Hippocampal formation (tissue), 2 donors: ENCODE measurements around the gene TMEM94.

Source experiments
- DNase-seq, 2 donors: peaks; one replicate each; lab custom pipeline; 2025; lab: John Stamatoyannopoulos, UW

Gene TMEM94

DNA sequence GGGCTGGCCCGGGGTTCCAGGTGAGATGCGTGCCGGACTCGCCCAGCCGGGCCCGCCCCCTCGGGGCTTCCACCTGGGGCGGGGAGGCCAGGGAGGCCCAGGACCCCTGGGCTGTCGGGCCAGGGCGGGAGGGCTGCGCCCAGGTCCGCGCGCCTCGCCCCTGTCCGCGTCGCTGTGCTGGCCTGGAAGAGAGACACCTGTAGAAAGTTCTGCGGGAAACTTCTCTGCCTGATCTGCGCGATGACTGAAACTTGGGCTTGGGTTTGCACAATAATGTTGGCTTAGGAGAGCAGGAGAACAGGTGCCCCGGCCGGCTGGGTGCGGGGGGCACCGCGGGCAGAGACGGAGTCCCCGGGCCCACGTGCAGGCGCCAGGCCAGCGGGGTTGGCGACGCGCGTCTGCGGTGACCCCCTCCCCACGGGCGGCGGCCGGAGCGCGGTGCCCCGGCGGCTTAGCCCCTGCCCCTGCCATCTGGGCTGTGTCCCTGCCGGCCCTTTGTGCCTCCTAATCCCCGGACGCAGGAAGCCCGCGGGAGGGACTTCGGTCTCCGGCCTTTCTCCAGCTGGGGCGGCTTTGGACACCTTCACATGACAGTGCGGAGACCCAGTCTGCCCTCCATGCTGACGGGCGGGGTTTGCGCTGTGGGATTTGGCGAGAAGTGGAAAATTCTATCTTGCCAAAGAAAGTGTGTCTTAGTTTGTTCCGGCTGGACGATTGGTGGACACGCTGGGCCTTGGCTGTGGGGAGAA is 69.5 kb downstream of the TMEM94 start:
- DNase-seq = no peak

DNA sequence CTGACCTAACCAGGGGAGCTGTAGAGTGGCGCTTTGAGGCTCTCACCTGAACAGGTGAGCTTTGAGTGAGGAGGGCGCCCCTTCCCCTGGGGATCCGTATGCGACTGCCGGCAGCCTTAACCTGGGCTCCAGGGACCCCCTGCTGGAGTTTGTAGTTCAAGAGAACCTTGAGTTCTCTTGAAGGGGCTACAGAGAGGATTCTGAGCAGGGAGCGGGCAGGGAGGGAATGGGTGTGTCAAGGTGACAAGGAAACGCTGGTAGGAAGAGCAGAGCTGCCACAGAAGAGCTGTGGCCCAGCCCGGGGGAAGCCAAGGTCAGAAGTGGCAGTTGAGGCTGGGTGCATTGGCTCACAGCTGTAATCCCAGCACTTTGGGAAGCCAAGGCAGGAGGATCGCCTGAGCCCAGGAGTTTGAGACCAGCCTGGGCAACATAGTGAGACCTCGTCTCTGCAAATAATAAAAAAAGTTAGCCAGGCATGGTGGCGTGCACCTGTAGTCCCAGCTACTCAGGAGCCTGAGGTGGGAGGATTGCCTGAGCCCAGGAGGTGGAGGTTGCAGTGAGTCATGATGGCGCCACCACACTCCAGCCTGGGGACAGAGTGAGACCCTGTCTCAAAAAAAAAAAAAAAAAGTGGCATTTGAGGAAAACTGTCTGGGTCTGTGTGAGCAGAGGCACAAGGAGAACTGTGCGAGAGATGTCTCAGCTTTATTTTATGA is 70.3 kb downstream of the TMEM94 start:
- no peak for DNase-seq

GRCh38 chr17:75530837-75531720 is 74.6 kb downstream of the TMEM94 start:
- no peak for DNase-seq

- DNase-seq = no peak
Measured at GRCh38 chr17:75531721-75532072, 75.3 kb downstream of the TMEM94 start.

DNA sequence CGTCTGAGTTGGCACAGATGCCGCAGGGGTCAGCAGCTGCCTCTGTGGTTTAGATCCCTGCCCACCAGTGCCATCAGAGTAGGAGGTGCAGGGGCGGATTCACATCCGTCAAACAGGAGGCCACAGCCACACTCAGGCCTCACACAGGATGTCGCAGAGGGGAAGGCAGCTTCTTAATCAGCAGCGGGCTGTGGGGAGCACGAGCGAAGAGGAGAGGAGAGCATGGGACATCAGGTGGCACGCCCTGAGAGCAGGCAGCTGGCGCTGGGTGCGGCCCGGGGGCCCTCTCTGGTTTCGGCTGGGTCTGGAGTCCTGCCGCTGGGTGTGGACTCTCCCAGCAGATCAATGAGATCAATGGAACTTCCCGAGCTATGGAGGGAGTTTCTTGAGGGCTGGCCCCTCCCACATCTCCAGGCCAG is 78.7 kb downstream of the TMEM94 start:
- DNase-seq = no peak

- no peak for DNase-seq
Measured at GRCh38 chr17:75535871-75536270, 79.4 kb downstream of the TMEM94 start.

DNA sequence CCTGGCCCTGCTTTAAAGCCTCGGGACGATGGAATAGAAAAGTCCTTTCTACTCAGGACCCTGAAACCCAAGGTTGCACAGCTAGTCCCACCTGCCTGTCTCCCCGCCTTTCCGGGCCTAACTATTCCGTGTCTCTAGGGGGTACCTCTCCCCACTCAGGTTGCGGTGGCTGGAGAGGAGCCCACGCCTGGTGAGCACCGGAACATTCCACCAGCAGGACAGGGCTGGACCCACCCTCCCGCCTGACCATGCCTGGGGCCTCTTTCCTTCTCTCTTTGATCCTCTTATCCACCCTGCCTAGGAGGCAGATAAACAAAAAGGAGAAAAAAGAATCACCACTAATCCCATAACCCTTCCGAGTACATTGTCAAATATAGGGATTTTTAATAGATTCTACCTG is 79.9 kb downstream of the TMEM94 start:
- no peak for DNase-seq

DNA sequence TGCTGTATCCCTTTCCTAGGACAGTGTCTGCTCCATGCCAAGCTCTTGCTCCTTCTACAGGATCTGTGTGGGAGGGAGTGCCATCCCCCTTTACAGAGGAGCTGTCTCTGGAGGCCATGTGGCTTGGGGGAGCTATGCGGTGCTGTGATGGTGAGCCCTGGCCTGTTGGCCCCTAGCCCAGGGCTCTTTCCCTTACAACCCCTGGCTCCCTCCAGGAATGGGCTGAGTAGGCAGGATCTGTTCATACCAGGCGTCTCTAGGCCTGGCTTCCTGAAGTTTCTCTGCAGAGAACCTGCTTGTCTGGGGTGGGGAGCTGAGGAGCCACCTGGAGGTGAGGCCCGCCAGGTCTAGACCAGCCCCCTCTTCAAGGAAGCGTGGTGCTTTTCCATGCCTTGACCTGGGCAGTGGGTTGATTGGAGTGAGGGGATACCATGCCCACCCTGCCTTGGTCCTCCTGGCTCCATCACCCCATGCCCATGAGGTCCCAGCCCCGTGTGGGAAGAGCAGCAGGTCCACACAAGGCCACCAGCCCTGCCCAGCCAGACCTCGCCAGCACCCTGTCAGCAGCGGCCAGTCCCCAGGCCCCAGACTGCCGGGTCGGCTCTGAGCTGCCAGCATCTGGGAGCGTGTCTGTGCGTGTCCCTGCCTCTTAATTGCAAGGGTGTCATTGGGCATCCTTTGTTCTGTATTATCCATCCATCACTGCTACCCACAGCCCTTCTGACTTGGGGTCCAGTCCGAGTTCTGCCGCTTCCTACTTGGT is 83.7 kb downstream of the TMEM94 start:
- no peak for DNase-seq

GRCh38 chr17:75540923-75541503 is 84.6 kb downstream of the TMEM94 start:
- no peak for DNase-seq

- DNase-seq = no peak
Measured at GRCh38 chr17:75542229-75542628, 85.8 kb downstream of the TMEM94 start.

DNA sequence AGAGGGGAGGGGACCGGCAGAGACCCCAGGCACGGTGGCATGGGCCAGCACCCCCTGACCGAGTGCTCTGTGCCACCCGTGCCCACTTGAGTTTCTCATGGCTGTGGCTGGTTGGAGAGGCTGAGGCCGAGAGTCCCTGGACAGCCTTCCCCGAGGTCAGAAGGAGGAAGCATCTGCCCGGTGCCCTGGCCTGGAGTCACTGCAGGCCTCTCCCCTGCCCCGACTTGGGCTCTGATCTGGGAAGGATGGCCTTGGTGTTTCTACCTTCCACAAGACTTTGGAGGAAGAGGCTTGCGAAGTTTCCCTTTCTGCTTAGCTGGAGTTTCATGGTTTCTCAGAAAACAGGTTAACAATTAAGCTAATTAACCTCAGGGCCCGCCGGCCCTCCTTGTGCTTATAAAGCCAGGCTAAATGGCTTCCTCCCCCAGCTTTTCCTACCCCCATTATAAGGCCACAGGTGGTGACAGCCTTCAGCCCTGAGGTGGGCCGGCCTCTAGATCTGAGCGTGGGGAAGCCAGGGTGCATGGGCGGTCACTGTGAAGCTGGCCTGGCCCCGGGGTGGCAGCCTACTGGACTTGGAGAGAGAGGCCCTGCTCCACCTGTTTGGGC is 86.4 kb downstream of the TMEM94 start:
- no peak for DNase-seq

- no peak for DNase-seq
Measured at GRCh38 chr17:75544250-75544649, 87.8 kb downstream of the TMEM94 start.

GRCh38 chr17:75546181-75546580 is 89.7 kb downstream of the TMEM94 start:
- no peak for DNase-seq

DNA sequence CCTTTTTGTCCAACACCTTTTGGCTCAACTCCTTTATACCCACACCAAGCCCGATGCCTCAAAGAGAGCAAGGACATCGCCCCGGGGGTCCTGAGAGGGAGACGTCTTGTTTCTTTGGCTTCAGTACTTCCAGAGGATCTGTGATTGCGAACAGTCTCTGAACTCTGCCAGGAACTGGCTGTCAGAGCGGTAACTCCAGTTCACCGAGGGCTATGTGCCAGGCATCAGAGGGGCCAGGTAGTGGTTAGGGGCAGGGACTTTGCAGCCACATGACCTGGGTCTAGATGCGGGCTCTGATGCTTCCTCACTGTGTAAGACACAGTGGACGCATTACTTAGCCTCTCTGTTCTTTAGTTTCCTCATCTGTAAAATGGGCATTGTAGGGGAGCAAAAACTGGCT is 90.7 kb downstream of the TMEM94 start:
- DNase-seq = no peak

- DNase-seq = no peak
Measured at GRCh38 chr17:75548813-75549212, 92.4 kb downstream of the TMEM94 start.
